T-cell (primary cell): ENCODE data around the gene VPS36. TPM values are rescaled to one million over a fixed set of nuclear protein-coding genes. Genes with fewer than 3 reads are reported as not detected.
A peak's percentile ranks its signal among the peaks of the same experiment; 100 is the strongest.
"Not testable (repeated sequence)": the region's sequence is repeated elsewhere in the genome, so short reads cannot be mapped to it uniquely, and the experiment has no call there.

ENCODE experiments used
- ATAC-seq, 4 experiments: fragments of 200-7000 bp in 3 of 4; fragments of 150-1000 bp in 1 of 4; cut with Tn5 transposase; replicated peaks in 1 of 4; 1 replicate in 3 of 4; 2 replicates in 1 of 4; pipeline ENCODE4 v1.10.0; 2021; ENCODE audit warnings: moderate library complexity in 3 of 4, mild to moderate bottlenecking in 2 of 4, moderate number of reproducible peaks in 1 of 4
- CTCF ChIA-PET, 2 donors: fragments of 300-600 bp; sonication (Branson Sonifier 250); formaldehyde crosslinking; loops; one replicate each; lab custom pipeline; 2022; ENCODE audit warnings: antibody characterized with exemption in 2 of 2; lab: Charles Lee
- POLR2A ChIA-PET, 2 donors: fragments of 300-600 bp; sonication (Branson Sonifier 250); formaldehyde crosslinking; loops; one replicate each; lab custom pipeline; 2022; ENCODE audit warnings: antibody characterized with exemption in 2 of 2; lab: Charles Lee
- DNase-seq, 35 experiments: peaks; one replicate each; pipeline versions ENCODE4 v3.0.0 to v3.0.0-alpha.2; 2013 to 2023
- H3K27ac ChIP-seq: one replicate; pipeline ENCODE4 v1.5.1; 2013; ENCODE audit warnings: low read length
- H3K27me3 ChIP-seq, 2 experiments: replicated peaks in 1 of 2; 1 replicate in 1 of 2; 2 replicates in 1 of 2; pipeline versions ENCODE4 v1.6.1 to v1.7.0; 2013; ENCODE audit warnings: low read length in 1 of 2, mixed read lengths in 1 of 2; ENCODE audit not compliant: control insufficient read depth in 2 of 2, insufficient read depth in 2 of 2; ENCODE audit errors: extremely low read depth in 1 of 2
- H3K36me3 ChIP-seq, 2 donors: 1 replicate in 1 of 2; 2 replicates in 1 of 2; pipeline versions ENCODE4 v1.6.1 to v1.7.0; 2013; ENCODE audit warnings: low read length in 1 of 2; ENCODE audit not compliant: control insufficient read depth in 2 of 2, insufficient read depth in 1 of 2; ENCODE audit errors: extremely low read depth in 1 of 2
- H3K4me1 ChIP-seq, 2 experiments: 1 replicate in 1 of 2; 2 replicates in 1 of 2; pipeline versions ENCODE4 v1.6.1 to v1.7.0; 2013; ENCODE audit warnings: low read length in 2 of 2, mixed read lengths in 1 of 2; ENCODE audit not compliant: insufficient read depth in 2 of 2, control insufficient read depth in 1 of 2; ENCODE audit errors: extremely low read depth in 1 of 2
- H3K4me3 ChIP-seq, 2 donors: 1 replicate in 1 of 2; 2 replicates in 1 of 2; pipeline versions ENCODE4 v1.5.1 to v1.7.0; 2013; ENCODE audit warnings: mild to moderate bottlenecking in 2 of 2, low read length in 1 of 2, moderate library complexity in 1 of 2; ENCODE audit not compliant: control insufficient read depth in 1 of 2; ENCODE audit errors: extremely low read depth in 1 of 2
- H3K9me3 ChIP-seq: 2 replicates; pipeline ENCODE4 v1.7.0; 2013
- H3K27ac Mint-ChIP-seq, 2 donors: one replicate each; pipeline ENCODE4 v1.8.0; 2020 to 2021; ENCODE audit warnings: mild to moderate bottlenecking in 2 of 2, mixed read lengths in 2 of 2
- H3K27me3 Mint-ChIP-seq, 2 donors: one replicate each; pipeline ENCODE4 v1.8.0; 2021 to 2022; ENCODE audit warnings: mixed read lengths in 2 of 2
- H3K36me3 Mint-ChIP-seq: one replicate; pipeline ENCODE4 v1.8.0; 2021; ENCODE audit warnings: mixed read lengths
- H3K4me1 Mint-ChIP-seq, 3 donors: one replicate each; pipeline ENCODE4 v1.8.0; 2020 to 2022; ENCODE audit warnings: mixed read lengths in 3 of 3, mild to moderate bottlenecking in 1 of 3
- H3K4me3 Mint-ChIP-seq, 3 donors: one replicate each; pipeline ENCODE4 v1.8.0; 2020 to 2022; ENCODE audit warnings: mild to moderate bottlenecking in 3 of 3, mixed read lengths in 3 of 3, moderate library complexity in 3 of 3
- H3K9me3 Mint-ChIP-seq, 3 donors: one replicate each; pipeline ENCODE4 v1.8.0; 2020 to 2022; ENCODE audit warnings: mixed read lengths in 3 of 3
- WGBS: methylation state at CpG from one replicate; pipeline ENCODE4 v1.1.5; 2013; ENCODE audit warnings: missing lambda C conversion rate; ENCODE audit not compliant: insufficient coverage; 5-methylcytosine and 5-hydroxymethylcytosine counted together
- total RNA-seq, 35 experiments: library from RNA in 6 of 35; stranded (reverse) in 6 of 35; fragments of 120-200 nt in 1 of 35; gene quantifications; one replicate each; pipeline versions ENCODE4 v1.2.1 to v1.2.4 and lab custom pipeline; 2013 to 2026

VPS36 gene
- total RNA-seq, 5 donors from 2014 or later (not counting 1 experiment from before 2014, with no cell fraction given): 43.3 to 53.7 (median 49.2) TPM

DNA sequence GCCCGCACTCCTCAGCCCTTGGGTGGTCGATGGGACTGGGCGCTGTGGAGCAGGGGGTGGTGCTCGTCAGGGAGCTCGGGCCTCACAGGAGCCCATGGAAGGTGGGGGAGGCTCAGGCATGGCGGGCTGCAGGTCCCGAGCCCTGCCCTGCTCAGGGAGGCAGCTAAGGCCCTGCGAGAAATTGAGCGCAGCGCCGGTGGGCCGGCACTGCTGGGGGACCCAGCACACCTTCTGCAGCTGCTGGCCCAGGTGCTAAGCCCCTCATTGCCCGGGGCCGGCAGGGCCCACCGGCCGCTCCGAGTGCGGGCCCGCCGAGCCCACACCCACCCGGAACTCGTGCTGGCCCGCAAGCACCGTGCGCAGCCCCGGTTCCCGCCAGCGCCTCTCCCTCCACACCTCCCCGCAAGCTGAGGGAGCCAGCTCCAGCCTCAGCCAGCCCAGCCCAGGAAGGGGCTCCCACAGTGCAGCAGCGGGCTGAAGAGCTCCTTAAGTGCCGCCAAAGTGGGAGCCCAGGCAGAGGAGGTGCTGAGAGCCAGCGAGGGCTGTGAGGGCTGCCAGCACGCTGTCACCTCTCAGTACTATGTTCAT, 42.3 kb downstream of the VPS36 start:
- Histone ChIP-seq H3K27me3 (peaks cover 0 to 16% of the 10 kb centered on the region in 2 experiments), H3K4me1 (peaks cover 13 to 19% of the 10 kb centered on the region in 2 experiments)
- Mint-ChIP-seq H3K36me3 (peaks cover 16% of the 10 kb centered on the region), H3K27me3 (peaks cover 10 to 13% of the 10 kb centered on the region in 2 donors), H3K4me1 (peaks cover 19 to 25% (median 22%) of the 10 kb centered on the region in 3 donors)
- H3K36me3 ChIP-seq, POLR2A ChIA-PET, H3K4me3 ChIP-seq, H3K4me3 Mint-ChIP-seq, H3K9me3 Mint-ChIP-seq, ATAC-seq, H3K27ac ChIP-seq, H3K27ac Mint-ChIP-seq, H3K9me3 ChIP-seq, CTCF ChIA-PET, DNase-seq: not testable (repeated sequence)
- WGBS: 97% methylated on average over 26 of the region's 33 CpGs

DNA sequence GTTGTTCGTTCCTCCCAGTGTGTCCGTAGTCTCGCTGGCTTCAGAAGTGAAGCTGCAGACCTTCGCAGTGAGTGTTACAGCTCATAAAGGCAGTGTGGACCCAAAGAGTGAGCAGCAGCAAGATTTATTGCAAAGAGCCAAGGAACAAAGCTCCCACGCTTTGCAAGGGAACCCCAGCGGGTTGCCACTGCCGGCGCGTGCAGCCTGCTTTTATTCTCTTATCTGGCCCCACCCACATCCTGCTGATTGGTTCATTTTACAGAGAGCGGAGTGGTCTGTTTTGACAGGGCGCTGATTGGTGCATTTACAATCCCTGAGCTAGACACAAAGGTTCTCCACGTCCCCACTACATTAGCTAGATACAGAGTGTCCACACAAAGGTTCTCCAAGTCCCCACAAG, 43.0 kb downstream of the VPS36 start:
- H3K27ac Mint-ChIP-seq, ATAC-seq, H3K27ac ChIP-seq, H3K9me3 ChIP-seq, H3K4me3 Mint-ChIP-seq, DNase-seq, CTCF ChIA-PET, POLR2A ChIA-PET, H3K36me3 ChIP-seq, H3K9me3 Mint-ChIP-seq, H3K4me3 ChIP-seq: not testable (repeated sequence)
- peaks cover 0 to 16% of the 10 kb centered on the region in 2 experiments for H3K27me3 ChIP-seq
- H3K36me3 Mint-ChIP-seq: peaks cover 16% of the 10 kb centered on the region
- peaks cover 17 to 18% of the 10 kb centered on the region in 2 donors for H3K27me3 Mint-ChIP-seq
- 94% methylated on average over 8 of the region's 12 CpGs for WGBS
- H3K4me1 ChIP-seq: peaks cover 13 to 19% of the 10 kb centered on the region in 2 experiments
- peaks cover 19 to 25% (median 22%) of the 10 kb centered on the region in 3 donors for H3K4me1 Mint-ChIP-seq

DNA sequence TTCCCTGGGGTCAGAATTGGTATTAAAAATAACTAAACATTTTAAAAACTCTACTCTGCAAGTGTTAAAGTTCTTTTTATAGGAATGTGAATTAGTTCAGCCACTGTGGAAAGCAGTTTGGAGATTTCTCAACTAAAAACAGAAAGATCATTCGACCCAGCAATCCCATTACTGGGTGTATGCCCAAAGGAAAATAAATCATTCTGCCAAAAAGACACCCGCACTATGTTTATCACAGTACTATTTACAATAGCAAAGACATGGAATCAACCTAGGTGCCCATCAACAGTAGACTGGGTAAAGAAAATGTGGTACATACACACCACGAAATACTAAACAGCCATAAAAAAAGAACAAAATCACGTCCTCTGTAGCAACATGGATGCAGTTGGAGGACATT, 43.8 kb downstream of the VPS36 start:
- H3K4me3 Mint-ChIP-seq: peak overlapping the region; percentile 34 to 78 (median 35)
- CTCF ChIA-PET: no interaction called here
- H3K27ac Mint-ChIP-seq: no peak overlapping the region
- Histone ChIP-seq H3K4me1 (peaks cover 13 to 19% of the 10 kb centered on the region in 2 experiments), H3K27me3 (peaks cover 0 to 16% of the 10 kb centered on the region in 2 experiments), H3K27ac (no peak overlapping the region), H3K9me3 (no peaks in the 10 kb centered on the region), H3K36me3 (peaks cover 0 to 2% of the 10 kb centered on the region in 2 donors), H3K4me3 (no peak overlapping the region)
- H3K27me3 Mint-ChIP-seq: peaks cover 22% of the 10 kb centered on the region in 2 donors
- DNase-seq (no peak), ATAC-seq (no peak)
- POLR2A ChIA-PET: no interaction called here
- no peaks in the 10 kb centered on the region for H3K9me3 Mint-ChIP-seq
- peaks cover 12% of the 10 kb centered on the region for H3K36me3 Mint-ChIP-seq
- WGBS: 100% methylated on average over 1 of the region's 4 CpGs
- H3K4me1 Mint-ChIP-seq: peaks cover 19 to 25% (median 22%) of the 10 kb centered on the region in 3 donors

DNA sequence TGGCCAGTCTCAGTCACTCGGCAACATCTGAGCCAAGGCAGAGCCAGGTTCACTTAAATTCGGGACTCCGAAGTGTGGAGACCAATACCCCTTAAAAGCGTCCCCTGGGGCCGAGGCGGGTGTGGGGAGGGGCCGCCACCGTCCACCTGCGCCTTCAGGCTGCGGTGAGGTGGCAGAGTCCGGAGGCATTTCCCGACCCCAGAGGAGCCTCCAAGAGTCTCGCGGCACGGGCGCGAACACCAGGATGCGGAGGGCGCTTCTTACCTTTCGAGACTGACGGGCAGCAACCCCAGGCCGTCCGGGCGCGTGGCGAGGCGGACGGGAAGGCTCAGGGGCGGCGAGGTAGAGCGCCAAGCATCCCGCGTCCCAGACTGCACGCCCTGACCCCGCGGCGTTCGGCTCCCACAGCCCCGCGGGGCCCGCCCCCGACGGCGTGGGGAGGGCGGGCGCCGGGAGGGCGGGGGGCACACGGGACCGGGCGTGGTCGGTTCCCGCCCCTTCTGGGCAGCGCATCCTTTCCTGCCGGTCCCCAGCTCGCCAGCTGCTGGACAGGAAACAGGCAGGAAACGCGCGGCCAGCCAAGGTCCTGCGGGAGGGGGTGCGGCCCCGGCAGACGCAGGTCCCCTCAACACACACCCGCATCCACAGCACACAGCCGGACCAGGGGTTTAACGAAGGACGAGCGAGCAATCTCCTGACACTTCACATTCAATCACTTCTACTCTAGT, 44.5 kb downstream of the VPS36 start, which contains the start of gene THSD1:
THSD1 (minus strand) TSS at position 406 of the 728 bp plus-strand sequence. CDS start 3,572 bp downstream, outside the sequence.
- peaks cover 9% of the 10 kb centered on the region for H3K36me3 Mint-ChIP-seq
- peak in 11 of 35 experiments; percentile 1 to 17 (median 8) for DNase-seq
- CTCF ChIA-PET: interaction anchor here in 1 of 2 donors (0.6 kb wide), 1 partner anchor 246 kb away, joined by 3 read pairs; no protein-coding TSS in a partner anchor
- H3K4me1 Mint-ChIP-seq: peaks cover 19 to 25% (median 22%) of the 10 kb centered on the region in 3 donors
- H3K27ac ChIP-seq: no peak within 1 kb of the TSS
- no peaks in the 10 kb centered on the region for H3K9me3 Mint-ChIP-seq
- peak within 1 kb of the TSS; percentile 38 to 82 for H3K4me3 ChIP-seq
- no peak within 1 kb of the TSS for H3K27ac Mint-ChIP-seq
- peaks cover 23 to 24% of the 10 kb centered on the region in 2 donors for H3K27me3 Mint-ChIP-seq
- no peaks in the 10 kb centered on the region for H3K9me3 ChIP-seq
- ATAC-seq: peak; percentile 51 to 68 (median 62)
- H3K36me3 ChIP-seq: no peaks in the 10 kb centered on the region
- peaks cover 0 to 16% of the 10 kb centered on the region in 2 experiments for H3K27me3 ChIP-seq
- POLR2A ChIA-PET: no interaction called here
- peaks cover 13 to 19% of the 10 kb centered on the region in 2 experiments for H3K4me1 ChIP-seq
- 2% methylated on average over 65 of the region's 68 CpGs for WGBS
- peak within 1 kb of the TSS; percentile 59 to 78 (median 59) for H3K4me3 Mint-ChIP-seq

DNA sequence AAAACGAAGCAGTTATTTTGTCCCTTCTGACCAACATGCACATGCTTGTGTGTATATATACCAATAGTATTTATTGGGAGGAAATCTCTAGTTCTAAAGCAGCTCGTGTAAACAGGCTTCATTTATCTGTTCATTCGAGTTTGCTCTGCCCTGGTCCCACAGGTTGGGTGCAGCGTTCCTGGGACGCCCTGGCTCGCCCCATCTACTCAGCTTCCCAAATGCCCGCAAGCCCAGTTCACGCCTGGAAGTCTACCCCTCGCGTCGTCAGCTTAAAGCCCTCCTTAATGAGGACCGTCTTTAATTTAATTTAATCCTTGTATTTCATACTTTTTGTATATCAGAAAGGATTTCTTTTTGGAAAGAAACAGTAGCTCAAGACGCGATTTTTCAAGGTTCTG, 45.1 kb downstream of the VPS36 start:
- H3K4me1 Mint-ChIP-seq: peaks cover 19 to 25% (median 22%) of the 10 kb centered on the region in 3 donors
- no peak overlapping the region for H3K27ac Mint-ChIP-seq
- POLR2A ChIA-PET: no interaction called here

DNA sequence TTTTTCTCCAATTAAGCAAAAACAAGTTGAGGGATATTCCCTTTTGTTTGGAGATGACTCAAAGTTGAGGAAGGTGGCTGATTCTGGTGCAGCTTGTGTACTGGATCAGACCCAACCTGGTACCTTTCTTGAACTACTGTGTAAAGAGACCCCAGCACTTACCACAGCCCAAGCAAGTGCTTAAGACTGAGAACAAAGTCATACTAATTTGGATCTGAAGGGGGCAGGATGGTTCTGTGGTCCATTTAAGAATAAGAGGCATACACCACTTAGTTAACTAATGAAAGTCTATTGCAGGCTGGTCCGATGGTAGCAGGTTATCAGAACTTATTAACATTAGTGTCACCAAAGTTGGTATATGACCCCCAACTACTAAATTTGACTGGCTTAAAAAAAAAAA, 50.7 kb downstream of the VPS36 start:
- DNase-seq (peak in 1 of 35 experiments; percentile 22), ATAC-seq (peak in 2 of 4 experiments; percentile 43 to 51)
- H3K9me3 Mint-ChIP-seq: no peaks in the 10 kb centered on the region
- peaks cover 8 to 9% (median 8%) of the 10 kb centered on the region in 3 donors for H3K4me1 Mint-ChIP-seq
- H3K27me3 ChIP-seq: peaks cover 0 to 11% of the 10 kb centered on the region in 2 experiments
- ChIA-PET CTCF (no interaction called here), POLR2A (no interaction called here)
- H3K36me3 Mint-ChIP-seq: peaks cover 7% of the 10 kb centered on the region
- H3K9me3 ChIP-seq: no peaks in the 10 kb centered on the region
- H3K4me1 ChIP-seq: peaks cover 6 to 8% of the 10 kb centered on the region in 2 experiments
- no peak overlapping the region for H3K4me3 ChIP-seq
- H3K27ac ChIP-seq: no peak overlapping the region
- no peak overlapping the region for H3K27ac Mint-ChIP-seq
- no peaks in the 10 kb centered on the region for H3K36me3 ChIP-seq
- H3K4me3 Mint-ChIP-seq: no peak overlapping the region
- H3K27me3 Mint-ChIP-seq: peaks cover 22 to 32% of the 10 kb centered on the region in 2 donors
- WGBS: no CpG with 5 or more reads among the region's 1 CpG

More for the DNA sequence above, 45.1 kb downstream of the VPS36 start:
- Histone ChIP-seq H3K27me3 (peaks cover 0 to 16% of the 10 kb centered on the region in 2 experiments), H3K9me3 (no peaks in the 10 kb centered on the region), H3K36me3 (no peaks in the 10 kb centered on the region), H3K4me1 (peaks cover 13 to 19% of the 10 kb centered on the region in 2 experiments), H3K27ac (no peak overlapping the region), H3K4me3 (peak overlapping the region; percentile 38 to 82)
- DNase-seq (no peak), ATAC-seq (peak in 1 of 4 experiments; percentile 12)
- peaks cover 9% of the 10 kb centered on the region for H3K36me3 Mint-ChIP-seq
- H3K27me3 Mint-ChIP-seq: peaks cover 23 to 24% of the 10 kb centered on the region in 2 donors
- H3K4me3 Mint-ChIP-seq: peak overlapping the region; percentile 59 to 78 (median 59)
- WGBS: 14% methylated on average over 4 of the region's 14 CpGs
- no peaks in the 10 kb centered on the region for H3K9me3 Mint-ChIP-seq
- CTCF ChIA-PET: interaction anchor here in 1 of 2 donors (0.6 kb wide), 1 partner anchor 246 kb away, joined by 3 read pairs; no protein-coding TSS in a partner anchor
